ENCODE results near the gene SIRT2. TPM values are rescaled to one million over a fixed set of nuclear protein-coding genes. Genes with fewer than 3 reads are reported as not detected.
A peak's percentile ranks its signal among the peaks of the same experiment; 100 is the strongest.

SIRT2 gene
- total RNA-seq, 4 donors from 2014 or later: 39.8 to 71.5 (median 52.7) TPM

- peaks cover 92 to 100% (median 98%) of the 10 kb centered on the region in 3 donors for H3K36me3 ChIP-seq
- intact Hi-C loops (cut with DNase I): no loop called here
- H3K27ac ChIP-seq: peak overlapping the region in 3 of 4 donors; percentile 77 to 94 (median 90)
- no peaks in the 10 kb centered on the region for H3K9me3 ChIP-seq
- H3K4me1 ChIP-seq: peaks cover 25 to 98% (median 55%) of the 10 kb centered on the region in 3 donors
- no peak for DNase-seq
- H3K4me3 ChIP-seq: peak overlapping the region in 2 of 4 donors; percentile 6 to 13
- TF ChIP-seq, protein P1, sequence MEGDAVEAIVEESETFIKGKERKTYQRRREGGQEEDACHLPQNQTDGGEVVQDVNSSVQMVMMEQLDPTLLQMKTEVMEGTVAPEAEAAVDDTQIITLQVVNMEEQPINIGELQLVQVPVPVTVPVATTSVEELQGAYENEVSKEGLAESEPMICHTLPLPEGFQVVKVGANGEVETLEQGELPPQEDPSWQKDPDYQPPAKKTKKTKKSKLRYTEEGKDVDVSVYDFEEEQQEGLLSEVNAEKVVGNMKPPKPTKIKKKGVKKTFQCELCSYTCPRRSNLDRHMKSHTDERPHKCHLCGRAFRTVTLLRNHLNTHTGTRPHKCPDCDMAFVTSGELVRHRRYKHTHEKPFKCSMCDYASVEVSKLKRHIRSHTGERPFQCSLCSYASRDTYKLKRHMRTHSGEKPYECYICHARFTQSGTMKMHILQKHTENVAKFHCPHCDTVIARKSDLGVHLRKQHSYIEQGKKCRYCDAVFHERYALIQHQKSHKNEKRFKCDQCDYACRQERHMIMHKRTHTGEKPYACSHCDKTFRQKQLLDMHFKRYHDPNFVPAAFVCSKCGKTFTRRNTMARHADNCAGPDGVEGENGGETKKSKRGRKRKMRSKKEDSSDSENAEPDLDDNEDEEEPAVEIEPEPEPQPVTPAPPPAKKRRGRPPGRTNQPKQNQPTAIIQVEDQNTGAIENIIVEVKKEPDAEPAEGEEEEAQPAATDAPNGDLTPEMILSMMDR (IDR thresholded peaks at IDR 0.05): no peak
- TF ChIP-seq POLR2A (IDR thresholded peaks at IDR 0.05): no peak
- 81 to 89% methylated on average over 18 to 19 of the region's 19 CpGs for WGBS, 2 donors
- no peaks in the 10 kb centered on the region for H3K27me3 ChIP-seq
Observed at GRCh38 chr19:38841787-38842438, 57.5 kb downstream of the SIRT2 start.

- no peak for DNase-seq
- Histone ChIP-seq H3K36me3 (peaks cover 90 to 100% (median 92%) of the 10 kb centered on the region in 3 donors), H3K9me3 (no peaks in the 10 kb centered on the region), H3K4me3 (peak overlapping the region in 2 of 4 donors; percentile 6 to 13), H3K4me1 (peaks cover 26 to 98% (median 58%) of the 10 kb centered on the region in 3 donors), H3K27ac (peak overlapping the region in 3 of 4 donors; percentile 77 to 94 (median 90)), H3K27me3 (no peaks in the 10 kb centered on the region)
- no peak for TF ChIP-seq POLR2A (IDR thresholded peaks at IDR 0.05)
- TF ChIP-seq, protein P1 (IDR thresholded peaks at IDR 0.05): no peak
- intact Hi-C loops (cut with DNase I): no loop called here
- WGBS, 2 donors: 88 to 90% methylated on average over 12 of the region's 12 CpGs
Observed at GRCh38 chr19:38841180-38841766, 58.1 kb downstream of the SIRT2 start.

GRCh38 chr19:38840583-38840968 lies 58.8 kb downstream of the SIRT2 start:
- peaks cover 31 to 98% (median 58%) of the 10 kb centered on the region in 3 donors for H3K4me1 ChIP-seq
- intact Hi-C loops (cut with DNase I): no loop called here
- H3K27ac ChIP-seq: peak overlapping the region; percentile 77 to 94 (median 87)
- TF ChIP-seq POLR2A (IDR thresholded peaks at IDR 0.05): no peak
- TF ChIP-seq, protein P1 (IDR thresholded peaks at IDR 0.05): no peak
- H3K4me3 ChIP-seq: no peak overlapping the region
- 60 to 84% methylated on average over 2 of the region's 5 CpGs for WGBS, 2 donors
- no peak for DNase-seq
- H3K9me3 ChIP-seq: no peaks in the 10 kb centered on the region
- no peaks in the 10 kb centered on the region for H3K27me3 ChIP-seq
- H3K36me3 ChIP-seq: peaks cover 88 to 100% (median 91%) of the 10 kb centered on the region in 3 donors

- intact Hi-C loops (cut with DNase I): loop anchor here (10.0 kb wide), 1 partner anchor 105 kb away; no protein-coding TSS in a partner anchor
- H3K4me1 ChIP-seq: peaks cover 31 to 97% (median 57%) of the 10 kb centered on the region in 3 donors
- no peaks in the 10 kb centered on the region for H3K27me3 ChIP-seq
- no peak overlapping the region for H3K4me3 ChIP-seq
- WGBS, 2 donors: 53 to 55% methylated on average over 10 to 23 of the region's 28 CpGs
- no peak for TF ChIP-seq POLR2A (IDR thresholded peaks at IDR 0.05)
- TF ChIP-seq, protein P1 (IDR thresholded peaks at IDR 0.05): no peak
- peaks cover 83 to 100% (median 87%) of the 10 kb centered on the region in 3 donors for H3K36me3 ChIP-seq
- H3K27ac ChIP-seq: peak overlapping the region; percentile 77 to 94 (median 87)
- no peak for DNase-seq
- no peaks in the 10 kb centered on the region for H3K9me3 ChIP-seq
Observed at GRCh38 chr19:38839816-38840582, 59.4 kb downstream of the SIRT2 start.
